Measurements from ENCODE around the gene NKD1. TPM values are rescaled to one million over a fixed set of nuclear protein-coding genes. Genes with fewer than 3 reads are reported as not detected.

The NKD1 gene
- total and polyA plus RNA-seq, 12 donors = 0.67 to 8.9 (median 3.5) TPM

GRCh38 chr16:50525716-50526115 lies 22.5 kb upstream of the NKD1 start:
- intact Hi-C loops (cut with DNase I) = no loop called here
- TF ChIP-seq POLR2A (IDR thresholded peaks at IDR 0.05) (no peak), CTCF (IDR thresholded peaks at IDR 0.05) (no peak)
- Histone ChIP-seq H3K9me3 (replicated peaks in 1 of 3) (no peaks in the 10 kb centered on the region), H3K36me3 (replicated peaks in 1 of 2) (no peaks in the 10 kb centered on the region), H3K4me1 (replicated peaks in 1 of 2) (no peaks in the 10 kb centered on the region), H3K4me3 (no peak overlapping the region), H3K27ac (no peak overlapping the region), H3K27me3 (no peaks in the 10 kb centered on the region)
- peak in 2 of 7 donors; percentile 1 to 24 for DNase-seq
- WGBS, 4 donors = 87 to 92% (median 89%) methylated on average over 6 of the region's 6 CpGs

GRCh38 chr16:50526249-50526648 lies 21.9 kb upstream of the NKD1 start:
- no peak overlapping the region for H3K27ac ChIP-seq
- DNase-seq = peak in 1 of 7 donors; percentile 3
- H3K9me3 ChIP-seq (replicated peaks in 1 of 3) = no peaks in the 10 kb centered on the region
- no peak overlapping the region for H3K4me3 ChIP-seq
- H3K36me3 ChIP-seq (replicated peaks in 1 of 2) = no peaks in the 10 kb centered on the region
- 60 to 87% (median 80%) methylated on average over 4 of the region's 4 CpGs for WGBS, 4 donors
- H3K4me1 ChIP-seq (replicated peaks in 1 of 2) = no peaks in the 10 kb centered on the region
- TF ChIP-seq POLR2A (IDR thresholded peaks at IDR 0.05) (no peak), CTCF (IDR thresholded peaks at IDR 0.05) (no peak)
- intact Hi-C loops (cut with DNase I) = no loop called here
- H3K27me3 ChIP-seq = no peaks in the 10 kb centered on the region

GRCh38 chr16:50526796-50527195 lies 21.4 kb upstream of the NKD1 start:
- Histone ChIP-seq H3K36me3 (replicated peaks in 1 of 2) (no peaks in the 10 kb centered on the region), H3K27me3 (no peaks in the 10 kb centered on the region), H3K4me3 (no peak overlapping the region), H3K27ac (no peak overlapping the region), H3K4me1 (replicated peaks in 1 of 2) (no peaks in the 10 kb centered on the region), H3K9me3 (replicated peaks in 1 of 3) (no peaks in the 10 kb centered on the region)
- 90 to 97% (median 93%) methylated on average over 6 of the region's 6 CpGs for whole genome bisulfite sequencing, 4 donors
- no peak for TF ChIP-seq POLR2A (IDR thresholded peaks at IDR 0.05)
- no peak for TF ChIP-seq CTCF (IDR thresholded peaks at IDR 0.05)
- peak in 2 of 7 donors; percentile 0 to 17 for DNase-seq
- intact Hi-C loops (cut with DNase I) = no loop called here

GRCh38 chr16:50528820-50529219 lies 19.4 kb upstream of the NKD1 start:
- no peak overlapping the region for H3K27ac ChIP-seq
- intact Hi-C loops (cut with DNase I) = no loop called here
- WGBS, 4 donors = 43 to 76% (median 54%) methylated on average over 1 of the region's 1 CpG
- TF ChIP-seq CTCF (IDR thresholded peaks at IDR 0.05) (no peak), POLR2A (IDR thresholded peaks at IDR 0.05) (no peak)
- peak in 2 of 7 donors; percentile 2 to 11 for DNase-seq
- no peaks in the 10 kb centered on the region for H3K27me3 ChIP-seq
- H3K9me3 ChIP-seq (replicated peaks in 1 of 3) = no peaks in the 10 kb centered on the region
- no peaks in the 10 kb centered on the region for H3K36me3 ChIP-seq (replicated peaks in 1 of 2)
- H3K4me1 ChIP-seq (replicated peaks in 1 of 2) = no peaks in the 10 kb centered on the region
- no peak overlapping the region for H3K4me3 ChIP-seq

Measured in adrenal gland (tissue), 12 donors.